ENCODE results near the gene NHSL2. TPM values are rescaled to one million over a fixed set of nuclear protein-coding genes. Genes with fewer than 3 reads are reported as not detected.

Gene NHSL2
- total RNA-seq, 1 donor from 2014 or later, result 58.1 TPM

GRCh38 chrX:72011734-72012133 lies 101.1 kb downstream of the NHSL2 start:
- H3K27me3 ChIP-seq, result no peaks in the 10 kb centered on the region

GRCh38 chrX:72015383-72015782 lies 104.7 kb downstream of the NHSL2 start:
- DNase-seq (ENCODE audit: low spot score in 2 of 2), result no peak
- Histone ChIP-seq H3K36me3 (no peaks in the 10 kb centered on the region), H3K9me3 (no peaks in the 10 kb centered on the region), H3K27ac (no peak overlapping the region), H3K4me1 (no peaks in the 10 kb centered on the region), H3K27me3 (no peaks in the 10 kb centered on the region), H3K4me3 (no peak overlapping the region)
- intact Hi-C loops (cut with DNase I), result loop anchor here (5.0 to 10.0 kb wide), 2 partner anchors 167 to 289 kb away; partner anchors contain the start of genes CITED1 and PIN4
- TF ChIP-seq, protein P1, sequence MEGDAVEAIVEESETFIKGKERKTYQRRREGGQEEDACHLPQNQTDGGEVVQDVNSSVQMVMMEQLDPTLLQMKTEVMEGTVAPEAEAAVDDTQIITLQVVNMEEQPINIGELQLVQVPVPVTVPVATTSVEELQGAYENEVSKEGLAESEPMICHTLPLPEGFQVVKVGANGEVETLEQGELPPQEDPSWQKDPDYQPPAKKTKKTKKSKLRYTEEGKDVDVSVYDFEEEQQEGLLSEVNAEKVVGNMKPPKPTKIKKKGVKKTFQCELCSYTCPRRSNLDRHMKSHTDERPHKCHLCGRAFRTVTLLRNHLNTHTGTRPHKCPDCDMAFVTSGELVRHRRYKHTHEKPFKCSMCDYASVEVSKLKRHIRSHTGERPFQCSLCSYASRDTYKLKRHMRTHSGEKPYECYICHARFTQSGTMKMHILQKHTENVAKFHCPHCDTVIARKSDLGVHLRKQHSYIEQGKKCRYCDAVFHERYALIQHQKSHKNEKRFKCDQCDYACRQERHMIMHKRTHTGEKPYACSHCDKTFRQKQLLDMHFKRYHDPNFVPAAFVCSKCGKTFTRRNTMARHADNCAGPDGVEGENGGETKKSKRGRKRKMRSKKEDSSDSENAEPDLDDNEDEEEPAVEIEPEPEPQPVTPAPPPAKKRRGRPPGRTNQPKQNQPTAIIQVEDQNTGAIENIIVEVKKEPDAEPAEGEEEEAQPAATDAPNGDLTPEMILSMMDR (IDR thresholded peaks at IDR 0.05), result no peak

More at GRCh38 chrX:72011734-72012133, 101.1 kb downstream of the NHSL2 start:
- H3K36me3 ChIP-seq, result no peaks in the 10 kb centered on the region
- no peak overlapping the region for H3K27ac ChIP-seq
- H3K9me3 ChIP-seq, result no peaks in the 10 kb centered on the region
- no peak overlapping the region for H3K4me3 ChIP-seq
- TF ChIP-seq, protein P1 (IDR thresholded peaks at IDR 0.05), result no peak
- DNase-seq (ENCODE audit: low spot score in 2 of 2), result no peak
- intact Hi-C loops (cut with DNase I), result loop anchor here (10.0 kb wide), 1 partner anchor 293 kb away; the partner anchor contains the start of gene CITED1
- H3K4me1 ChIP-seq, result no peaks in the 10 kb centered on the region

GRCh38 chrX:72016881-72017783 lies 106.5 kb downstream of the NHSL2 start:
- no peak for DNase-seq (ENCODE audit: low spot score in 2 of 2)
- Histone ChIP-seq H3K27ac (no peak overlapping the region), H3K4me1 (no peaks in the 10 kb centered on the region), H3K36me3 (no peaks in the 10 kb centered on the region), H3K4me3 (no peak overlapping the region), H3K27me3 (peaks cover 1% of the 10 kb centered on the region), H3K9me3 (no peaks in the 10 kb centered on the region)
- TF ChIP-seq, protein P1 (IDR thresholded peaks at IDR 0.05), result no peak
- intact Hi-C loops (cut with DNase I), result loop anchor here (5.0 to 10.0 kb wide), 2 partner anchors 165 to 288 kb away; partner anchors contain the start of genes CITED1 and PIN4

DNA sequence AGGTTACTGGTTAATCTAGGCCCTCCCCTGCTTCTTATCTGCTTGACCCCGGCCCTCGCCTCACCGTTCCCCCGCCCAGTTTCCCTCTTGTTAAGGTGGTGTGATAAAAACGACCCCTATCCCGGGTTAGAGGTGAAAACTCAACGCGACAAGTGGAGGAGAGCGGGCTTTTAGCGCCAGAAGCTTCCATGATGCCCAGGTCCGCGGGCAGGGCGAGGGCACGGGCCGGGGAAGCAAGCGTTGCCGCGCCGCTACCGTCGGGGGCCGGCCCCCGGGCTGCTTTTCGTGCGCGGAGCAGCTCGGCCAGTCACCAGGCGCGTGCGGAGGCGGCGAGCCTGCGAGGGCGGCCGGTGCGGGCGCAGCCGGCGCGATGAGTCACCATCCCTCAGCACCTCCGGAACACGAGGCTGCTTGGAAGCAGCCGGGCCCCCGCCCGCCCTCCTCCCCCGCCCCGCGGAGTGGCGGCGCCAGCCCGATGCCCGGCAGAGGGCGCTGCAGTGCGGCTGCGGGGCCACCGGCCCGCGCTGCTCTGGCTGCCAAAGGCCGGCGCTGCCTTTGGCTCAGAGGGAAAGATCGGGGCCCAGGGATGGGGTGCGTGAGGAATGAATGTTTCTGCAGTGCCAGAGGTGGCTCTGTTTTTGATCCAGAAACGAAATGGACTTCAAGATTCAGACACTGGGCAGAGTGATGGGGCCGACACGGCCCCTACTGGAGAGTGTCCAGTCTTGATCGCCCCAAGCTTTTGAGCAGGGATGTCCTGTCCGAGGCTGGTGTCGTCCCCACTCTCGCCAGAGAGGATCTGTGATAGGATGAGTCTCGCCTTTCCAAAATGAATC lies 107.8 kb downstream of the NHSL2 start:
- no peaks in the 10 kb centered on the region for H3K9me3 ChIP-seq
- H3K27me3 ChIP-seq, result peaks cover 4% of the 10 kb centered on the region
- H3K36me3 ChIP-seq, result no peaks in the 10 kb centered on the region
- intact Hi-C loops (cut with DNase I), result loop anchor here (1.0 to 10.0 kb wide), 5 partner anchors 108 to 696 kb away; partner anchors contain the start of genes CITED1, PHKA1, PIN4 and RTL5
- H3K27ac ChIP-seq, result peak overlapping the region; percentile 22 to 46
- peak; percentile 55 to 93 for DNase-seq (ENCODE audit: low spot score in 2 of 2)
- no peaks in the 10 kb centered on the region for H3K4me1 ChIP-seq
- peak overlapping the region in 1 of 2 donors; percentile 29 for H3K4me3 ChIP-seq
- TF ChIP-seq, protein P1 (IDR thresholded peaks at IDR 0.05), result peak; percentile 28 to 84 (median 59)

GRCh38 chrX:72019487-72019886 lies 108.8 kb downstream of the NHSL2 start:
- TF ChIP-seq, protein P1 (IDR thresholded peaks at IDR 0.05), result no peak
- intact Hi-C loops (cut with DNase I), result loop anchor here (2.0 to 10.0 kb wide), 3 partner anchors 163 to 695 kb away; partner anchors contain the start of genes CITED1, PHKA1 and PIN4
- Histone ChIP-seq H3K27me3 (peaks cover 4% of the 10 kb centered on the region), H3K9me3 (no peaks in the 10 kb centered on the region), H3K36me3 (no peaks in the 10 kb centered on the region), H3K4me1 (no peaks in the 10 kb centered on the region), H3K27ac (no peak overlapping the region), H3K4me3 (no peak overlapping the region)
- DNase-seq (ENCODE audit: low spot score in 2 of 2), result no peak
